ENCODE results near the gene CACNA1B.
"Not testable (repeated sequence)": the region's sequence is repeated elsewhere in the genome, so short reads cannot be mapped to it uniquely, and the experiment has no call there.

The CACNA1B gene

DNA sequence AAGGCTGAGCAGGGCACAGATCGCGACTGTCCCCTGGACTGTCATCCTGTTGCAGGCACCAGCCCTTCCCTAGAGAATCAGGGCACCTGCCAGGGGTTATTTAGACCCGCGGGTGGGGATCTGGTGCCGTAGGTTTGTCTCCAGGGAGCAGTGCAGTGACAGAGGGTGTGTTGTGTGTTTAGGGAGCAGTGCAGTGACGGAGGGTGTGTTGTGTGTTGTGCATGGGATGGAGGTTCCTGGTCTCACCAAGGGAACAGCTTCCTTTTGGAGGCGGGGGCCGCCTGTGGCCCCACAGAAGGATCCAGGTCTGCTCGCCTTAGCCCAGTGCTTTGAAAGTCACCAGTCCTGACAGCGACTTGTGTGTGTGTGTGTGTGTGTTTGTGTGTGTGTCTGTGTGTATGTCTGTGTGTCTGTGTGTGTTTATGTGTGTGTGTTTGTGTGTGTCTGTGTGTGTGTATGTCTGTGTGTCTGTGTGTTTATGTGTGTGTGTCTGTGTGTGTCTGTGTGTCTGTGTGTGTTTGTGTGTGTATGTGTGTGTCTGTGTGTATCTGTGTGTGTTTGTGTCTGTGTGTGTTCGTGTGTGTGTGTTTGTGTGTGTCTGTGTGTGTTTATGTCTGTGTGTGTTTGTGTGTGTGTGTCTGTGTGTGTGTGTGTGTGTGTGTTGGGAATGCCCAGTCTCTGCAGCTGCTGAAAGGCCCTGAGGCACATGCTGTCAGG lies 265.1 kb downstream of the CACNA1B start:
- DNase-seq; H3K36me3 ChIP-seq (ENCODE audit: control insufficient read depth, insufficient read depth, low read length); H3K4me2 ChIP-seq (ENCODE audit: low read length); H2BK120ac ChIP-seq (ENCODE audit: low read depth, low read length); H3K4me1 ChIP-seq (ENCODE audit: control insufficient read depth, low read depth, low read length); H4K5ac ChIP-seq (ENCODE audit: low read length); H3K9ac ChIP-seq (ENCODE audit: low read length); H3K27ac ChIP-seq (ENCODE audit: low read depth, low read length); H2AK5ac ChIP-seq (ENCODE audit: low read length); H2BK5ac ChIP-seq (ENCODE audit: low read length); H3K79me2 ChIP-seq (ENCODE audit: control insufficient read depth, insufficient read depth, low read length); H3K23ac ChIP-seq (ENCODE audit: low read length); H2BK15ac ChIP-seq (replicated peaks; ENCODE audit: low read depth); H3K4ac ChIP-seq (ENCODE audit: low read depth, low read length); H3K4me3 ChIP-seq (ENCODE audit: low read length); H4K8ac ChIP-seq (ENCODE audit: low read depth, low read length); H3K79me1 ChIP-seq (ENCODE audit: low read length); H3K18ac ChIP-seq (ENCODE audit: low read length); H3K56ac ChIP-seq (ENCODE audit: low read length); H3K27me3 ChIP-seq (ENCODE audit: insufficient read depth, low read length, poor library complexity): not testable (repeated sequence)
- no CpG with 5 or more reads among the region's 11 CpGs for WGBS (ENCODE audit: extremely low coverage, insufficient coverage, low lambda C conversion rate)

DNA sequence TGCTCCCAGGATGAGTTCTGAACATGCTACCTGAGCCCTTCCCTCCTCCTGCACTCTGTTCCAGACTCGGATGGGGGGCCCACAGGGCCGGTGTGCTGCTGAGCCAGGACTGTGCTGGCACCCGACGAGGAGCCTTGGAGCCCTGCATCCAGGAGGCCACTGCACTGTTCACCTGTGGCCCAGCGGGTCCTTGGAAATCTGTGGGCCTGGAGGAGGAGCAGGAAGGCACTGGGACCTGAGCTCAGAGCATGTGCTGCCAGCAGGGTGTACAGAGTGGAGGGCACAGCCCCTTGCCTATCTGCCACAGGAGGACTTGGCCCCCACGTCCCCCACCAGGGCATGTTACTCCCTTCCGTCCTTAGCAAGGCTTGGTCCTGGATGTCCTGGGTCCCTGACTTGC lies 265.9 kb downstream of the CACNA1B start:
- not testable (repeated sequence) for H3K79me2 ChIP-seq (ENCODE audit: control insufficient read depth, insufficient read depth, low read length); H3K23ac ChIP-seq (ENCODE audit: low read length); H3K27ac ChIP-seq (ENCODE audit: low read depth, low read length); H3K79me1 ChIP-seq (ENCODE audit: low read length); H2BK5ac ChIP-seq (ENCODE audit: low read length); H3K36me3 ChIP-seq (ENCODE audit: control insufficient read depth, insufficient read depth, low read length); H3K56ac ChIP-seq (ENCODE audit: low read length); H2AK5ac ChIP-seq (ENCODE audit: low read length); H3K4me2 ChIP-seq (ENCODE audit: low read length); H4K5ac ChIP-seq (ENCODE audit: low read length); H3K4ac ChIP-seq (ENCODE audit: low read depth, low read length); H3K4me3 ChIP-seq (ENCODE audit: low read length); H3K27me3 ChIP-seq (ENCODE audit: insufficient read depth, low read length, poor library complexity); H3K9ac ChIP-seq (ENCODE audit: low read length); H2BK15ac ChIP-seq (replicated peaks; ENCODE audit: low read depth); H4K8ac ChIP-seq (ENCODE audit: low read depth, low read length); H3K4me1 ChIP-seq (ENCODE audit: control insufficient read depth, low read depth, low read length); DNase-seq; H2BK120ac ChIP-seq (ENCODE audit: low read depth, low read length); H3K18ac ChIP-seq (ENCODE audit: low read length)
- WGBS (ENCODE audit: extremely low coverage, insufficient coverage, low lambda C conversion rate), result no CpG with 5 or more reads among the region's 7 CpGs

DNA sequence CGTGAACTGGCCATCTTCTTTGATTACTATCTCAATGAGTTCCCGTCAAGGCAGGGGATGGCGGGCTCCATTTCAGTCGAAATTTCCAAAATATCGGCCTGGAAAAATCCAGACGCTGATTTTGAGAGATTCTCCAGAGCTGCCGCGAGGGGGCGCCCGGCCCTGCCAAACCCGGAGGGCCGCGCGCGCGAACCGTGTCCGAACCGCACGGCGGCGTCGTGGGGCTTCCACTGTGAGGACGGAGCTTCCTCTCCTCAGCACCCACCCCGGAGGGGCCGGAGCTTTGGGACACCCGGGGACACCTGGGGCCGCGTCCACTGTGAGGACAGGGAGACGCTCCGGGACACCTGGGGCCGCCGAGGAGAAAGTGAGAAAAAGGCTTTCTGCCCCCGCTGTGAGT lies 270.0 kb downstream of the CACNA1B start:
- not testable (repeated sequence) for H2BK120ac ChIP-seq (ENCODE audit: low read depth, low read length); H3K27me3 ChIP-seq (ENCODE audit: insufficient read depth, low read length, poor library complexity); H2AK5ac ChIP-seq (ENCODE audit: low read length); H2BK5ac ChIP-seq (ENCODE audit: low read length); H3K27ac ChIP-seq (ENCODE audit: low read depth, low read length); H3K4me1 ChIP-seq (ENCODE audit: control insufficient read depth, low read depth, low read length); H4K5ac ChIP-seq (ENCODE audit: low read length); H3K18ac ChIP-seq (ENCODE audit: low read length); H3K4me3 ChIP-seq (ENCODE audit: low read length); H2BK15ac ChIP-seq (replicated peaks; ENCODE audit: low read depth); H3K23ac ChIP-seq (ENCODE audit: low read length); H3K4me2 ChIP-seq (ENCODE audit: low read length); H4K8ac ChIP-seq (ENCODE audit: low read depth, low read length); H3K79me1 ChIP-seq (ENCODE audit: low read length); H3K9ac ChIP-seq (ENCODE audit: low read length); H3K36me3 ChIP-seq (ENCODE audit: control insufficient read depth, insufficient read depth, low read length); H3K79me2 ChIP-seq (ENCODE audit: control insufficient read depth, insufficient read depth, low read length); H3K4ac ChIP-seq (ENCODE audit: low read depth, low read length); H3K56ac ChIP-seq (ENCODE audit: low read length)
- DNase-seq, result peak; percentile 5
- WGBS (ENCODE audit: extremely low coverage, insufficient coverage, low lambda C conversion rate), result no CpG with 5 or more reads among the region's 34 CpGs

DNA sequence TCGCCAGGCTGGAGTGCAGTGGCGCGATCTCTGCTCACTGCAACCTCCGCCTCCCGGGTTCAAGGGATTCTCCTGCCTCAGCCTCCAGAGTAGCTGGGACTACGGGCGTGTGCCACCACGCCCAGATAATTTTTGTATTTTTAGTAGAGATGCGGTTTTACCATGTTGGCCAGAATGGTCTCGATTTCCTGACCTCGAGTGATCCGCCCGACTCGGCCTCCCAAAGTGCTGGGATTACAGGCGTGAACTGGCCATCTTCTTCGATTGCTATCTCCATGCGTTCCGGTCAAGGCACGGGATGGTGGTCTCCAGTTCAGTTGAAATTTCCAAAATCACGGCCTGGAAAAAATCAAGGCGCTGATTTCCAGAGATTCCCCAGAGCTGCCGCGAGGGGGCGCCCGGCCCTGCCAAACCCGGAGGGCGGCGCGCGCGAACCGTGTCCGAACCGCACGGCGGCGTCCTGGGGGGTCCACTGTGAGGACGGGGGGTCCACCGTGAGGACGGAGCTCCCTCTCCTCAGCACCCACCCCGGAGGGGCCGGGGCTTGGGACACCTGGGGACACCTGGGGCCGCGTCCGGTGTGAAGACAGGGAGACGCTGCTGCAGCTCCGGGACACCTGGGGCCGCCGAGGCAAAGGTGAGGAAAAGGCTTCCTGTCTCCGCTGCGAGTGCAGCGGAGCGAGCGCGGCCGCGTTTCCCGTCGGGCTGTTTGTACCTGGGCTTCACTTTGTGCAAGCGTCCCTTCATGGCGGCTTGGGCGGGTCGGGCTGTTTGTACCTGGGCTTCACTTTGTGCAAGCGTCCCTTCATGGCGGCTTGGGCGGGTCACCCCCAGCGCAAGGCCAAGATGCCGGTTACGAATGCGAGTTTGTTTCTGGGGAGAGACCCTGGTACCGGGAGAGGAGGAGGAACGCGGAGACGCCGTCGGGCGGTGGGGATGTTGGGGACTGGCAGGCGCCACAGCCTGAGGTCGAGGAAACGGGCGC lies 272.4 kb downstream of the CACNA1B start:
- not testable (repeated sequence) for H4K8ac ChIP-seq (ENCODE audit: low read depth, low read length); H3K27ac ChIP-seq (ENCODE audit: low read depth, low read length); H3K23ac ChIP-seq (ENCODE audit: low read length); H2BK15ac ChIP-seq (replicated peaks; ENCODE audit: low read depth); H3K79me2 ChIP-seq (ENCODE audit: control insufficient read depth, insufficient read depth, low read length); H2BK120ac ChIP-seq (ENCODE audit: low read depth, low read length); H3K4ac ChIP-seq (ENCODE audit: low read depth, low read length); H3K79me1 ChIP-seq (ENCODE audit: low read length); H3K18ac ChIP-seq (ENCODE audit: low read length); H2BK5ac ChIP-seq (ENCODE audit: low read length); H4K5ac ChIP-seq (ENCODE audit: low read length); H2AK5ac ChIP-seq (ENCODE audit: low read length); H3K27me3 ChIP-seq (ENCODE audit: insufficient read depth, low read length, poor library complexity); H3K4me1 ChIP-seq (ENCODE audit: control insufficient read depth, low read depth, low read length); H3K4me3 ChIP-seq (ENCODE audit: low read length); H3K36me3 ChIP-seq (ENCODE audit: control insufficient read depth, insufficient read depth, low read length); H3K56ac ChIP-seq (ENCODE audit: low read length); H3K4me2 ChIP-seq (ENCODE audit: low read length); H3K9ac ChIP-seq (ENCODE audit: low read length)
- WGBS (ENCODE audit: extremely low coverage, insufficient coverage, low lambda C conversion rate), result no CpG with 5 or more reads among the region's 81 CpGs
- peak; percentile 0 for DNase-seq

DNA sequence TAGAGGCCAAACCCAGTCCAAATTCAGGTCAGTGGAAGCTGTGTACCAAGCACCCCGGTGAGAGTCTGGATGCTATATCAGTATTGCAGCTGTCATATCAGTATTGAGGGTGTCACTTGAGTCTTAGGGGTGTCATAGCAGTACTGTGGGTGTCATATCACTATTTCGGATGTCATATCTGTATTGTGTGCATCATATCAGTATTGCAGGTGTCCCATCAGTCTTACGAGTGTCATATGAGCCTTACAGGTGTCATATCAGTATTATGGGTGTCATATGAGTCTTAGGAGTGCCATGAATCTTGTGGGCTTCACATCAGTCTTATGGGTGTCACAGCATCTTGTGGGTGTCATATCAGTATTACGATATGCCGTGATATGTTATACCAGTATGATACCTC lies 278.2 kb downstream of the CACNA1B start:
- H3K4me2 ChIP-seq (ENCODE audit: low read length); H3K27me3 ChIP-seq (ENCODE audit: insufficient read depth, low read length, poor library complexity); H3K79me2 ChIP-seq (ENCODE audit: control insufficient read depth, insufficient read depth, low read length); H3K27ac ChIP-seq (ENCODE audit: low read depth, low read length); H2AK5ac ChIP-seq (ENCODE audit: low read length); H2BK5ac ChIP-seq (ENCODE audit: low read length); H2BK15ac ChIP-seq (replicated peaks; ENCODE audit: low read depth); H3K79me1 ChIP-seq (ENCODE audit: low read length); H3K18ac ChIP-seq (ENCODE audit: low read length); H3K9ac ChIP-seq (ENCODE audit: low read length); H2BK120ac ChIP-seq (ENCODE audit: low read depth, low read length); H3K36me3 ChIP-seq (ENCODE audit: control insufficient read depth, insufficient read depth, low read length); H3K4me3 ChIP-seq (ENCODE audit: low read length); H3K56ac ChIP-seq (ENCODE audit: low read length); H4K5ac ChIP-seq (ENCODE audit: low read length); H4K8ac ChIP-seq (ENCODE audit: low read depth, low read length); H3K4ac ChIP-seq (ENCODE audit: low read depth, low read length); DNase-seq; H3K4me1 ChIP-seq (ENCODE audit: control insufficient read depth, low read depth, low read length); H3K23ac ChIP-seq (ENCODE audit: low read length): not testable (repeated sequence)
- no CpG with 5 or more reads among the region's 5 CpGs for WGBS (ENCODE audit: extremely low coverage, insufficient coverage, low lambda C conversion rate)
